UCSD-AML1 (cell line): Measurements from ENCODE around the gene IL2RA.
"Not testable (repeated sequence)": the region's sequence is repeated elsewhere in the genome, so short reads cannot be mapped to it uniquely, and the experiment has no call there.

Experiments used
- DNase-seq: peaks from one replicate; lab custom pipeline; 2025; ENCODE audit not compliant: unreplicated experiment; lab: John Stamatoyannopoulos, UW

The IL2RA gene

DNA sequence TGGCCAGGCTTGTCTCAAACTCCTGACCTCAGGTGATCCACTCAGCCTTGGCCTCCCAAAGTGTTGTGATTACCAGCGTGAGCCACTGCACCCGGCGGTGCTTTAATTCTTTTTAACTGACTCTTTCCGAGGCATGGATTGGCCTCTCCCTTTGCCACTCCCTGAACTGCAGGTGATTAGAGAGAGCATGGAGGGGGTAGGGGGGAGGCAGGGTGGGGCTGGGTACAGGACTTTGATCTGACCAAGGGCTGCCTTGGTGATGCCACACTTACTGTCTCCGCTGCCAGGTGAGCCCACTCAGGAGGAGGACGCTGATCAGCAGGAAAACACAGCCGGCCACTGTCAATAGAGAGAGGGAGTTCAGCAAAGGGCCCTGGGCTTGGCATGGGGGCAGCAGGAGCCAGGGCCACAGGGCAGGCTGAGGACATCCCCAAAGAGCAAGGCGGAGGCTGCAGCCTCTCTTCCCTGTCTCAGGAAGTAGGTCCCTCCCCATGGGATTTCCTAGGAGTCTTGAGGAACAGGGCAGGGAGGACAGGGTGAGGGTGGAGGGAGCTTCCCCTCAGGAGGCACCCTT is 44.3 kb downstream of the IL2RA start:
- no peak for DNase-seq

DNA sequence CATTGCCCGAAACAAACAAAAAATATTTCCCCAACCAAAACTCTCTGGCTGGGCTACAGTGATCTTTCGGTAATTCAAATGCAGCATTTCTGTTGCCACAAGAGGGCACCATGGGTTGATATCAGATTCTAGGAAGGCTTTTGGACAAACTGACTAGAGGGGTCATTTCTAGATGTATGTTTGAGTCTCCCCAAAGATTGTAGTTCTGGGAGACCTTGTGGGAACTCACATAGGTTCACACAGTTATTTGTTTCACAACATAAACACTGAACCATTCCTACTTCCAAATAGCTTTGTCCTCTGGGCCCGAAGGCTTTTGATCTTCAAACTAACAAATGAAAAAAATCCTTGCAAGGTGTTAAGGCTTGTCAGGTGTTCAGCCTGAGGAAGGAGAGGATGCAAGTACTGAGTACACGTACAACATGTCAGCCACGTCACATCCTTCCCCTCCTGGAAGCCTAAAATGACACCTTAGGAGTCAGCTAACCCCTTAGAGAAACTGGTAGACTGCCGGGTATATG is 47.9 kb downstream of the IL2RA start:
- no peak for DNase-seq

DNA sequence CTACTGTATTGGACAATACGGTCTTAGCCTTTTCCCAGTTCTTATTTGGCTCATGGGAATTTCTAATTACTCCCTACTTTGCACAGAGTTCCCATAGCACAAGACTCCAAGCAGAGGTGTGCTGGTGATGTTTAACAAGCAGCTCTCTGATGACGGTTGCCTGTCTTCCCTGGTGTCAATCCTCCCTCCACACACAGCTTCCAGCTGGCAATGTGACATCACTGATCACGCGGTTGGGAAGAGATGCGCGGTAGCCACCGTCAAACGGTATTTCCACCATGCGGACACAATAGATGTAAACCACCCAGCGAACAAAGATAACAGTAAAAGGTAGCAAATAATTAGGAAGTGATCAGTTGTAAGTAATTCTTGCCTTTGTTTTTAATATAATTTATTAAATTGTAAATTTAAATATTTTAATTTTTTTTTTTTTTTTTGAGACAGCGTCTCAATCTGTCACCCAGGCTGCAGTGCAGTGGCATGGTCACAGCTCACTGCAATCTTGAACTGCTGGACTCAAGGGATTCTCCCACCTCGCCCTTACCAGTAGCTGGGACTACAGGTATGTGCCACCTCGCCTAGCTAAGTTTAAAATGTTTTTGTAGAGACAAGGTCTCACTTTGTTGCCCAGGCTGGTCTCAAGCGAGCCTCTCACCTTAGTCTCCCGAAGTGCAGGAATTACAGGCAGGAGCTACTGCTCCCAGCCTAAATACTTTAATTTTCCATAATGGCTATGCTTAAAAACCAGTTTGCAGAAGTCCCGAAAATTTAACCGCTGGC is 48.6 kb downstream of the IL2RA start:
- no peak for DNase-seq

DNA sequence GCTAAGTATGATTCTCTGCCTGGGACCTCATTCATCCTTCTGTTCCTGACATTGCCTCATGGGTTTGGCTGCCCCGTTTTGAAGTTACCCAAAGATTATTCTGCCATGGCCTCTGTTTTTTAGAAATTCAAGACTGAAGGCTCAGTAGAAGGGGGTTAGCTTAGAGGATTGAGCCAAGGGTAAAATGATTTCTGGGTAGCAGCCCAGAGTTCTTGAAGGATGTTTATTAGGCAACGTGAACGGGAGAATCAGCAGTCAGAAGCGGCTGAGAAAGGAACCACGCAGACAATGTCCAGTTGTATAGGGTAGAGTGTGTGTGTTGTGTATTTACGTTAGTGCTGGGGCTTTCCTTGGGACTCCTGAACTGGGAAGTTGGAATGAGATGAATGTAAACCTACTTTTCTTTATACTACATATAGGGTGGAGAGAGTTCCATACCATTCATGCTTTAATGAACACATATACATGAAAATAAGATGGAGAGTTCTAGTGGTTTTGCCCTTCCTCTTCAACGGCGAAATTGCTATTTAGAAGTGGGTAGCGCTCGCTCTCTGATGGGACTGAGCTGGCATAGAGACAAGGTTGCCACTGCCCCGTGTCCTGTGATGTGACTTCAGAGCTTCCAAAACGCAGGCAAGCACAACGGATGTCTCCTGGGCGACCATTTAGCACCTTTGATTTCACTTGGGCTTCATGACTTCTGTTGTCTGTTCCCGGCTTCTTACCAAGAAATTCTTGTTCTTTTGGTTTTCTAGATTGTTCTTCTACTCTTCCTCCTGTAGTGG is 49.9 kb downstream of the IL2RA start:
- DNase-seq, result no peak

DNA sequence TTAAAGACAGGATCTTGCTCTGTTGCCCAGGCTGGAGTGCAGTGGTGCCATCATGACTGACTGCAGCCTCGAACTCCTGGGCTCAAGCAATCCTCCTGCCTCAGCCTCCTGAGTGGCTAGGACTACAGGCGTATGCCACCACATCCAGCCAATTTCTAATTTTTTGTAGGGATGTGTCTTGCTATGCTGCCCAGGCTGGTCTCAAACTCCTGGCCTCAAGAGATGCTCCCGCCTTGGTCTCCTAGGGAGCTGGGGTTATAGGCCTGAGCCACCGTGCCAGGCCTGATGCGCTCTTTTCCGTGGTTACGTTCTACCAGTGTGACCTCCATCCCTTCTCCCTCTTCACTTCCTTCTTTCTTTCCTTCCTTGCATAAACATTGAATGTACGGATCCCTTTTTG is 50.6 kb downstream of the IL2RA start:
- DNase-seq, result no peak

DNA sequence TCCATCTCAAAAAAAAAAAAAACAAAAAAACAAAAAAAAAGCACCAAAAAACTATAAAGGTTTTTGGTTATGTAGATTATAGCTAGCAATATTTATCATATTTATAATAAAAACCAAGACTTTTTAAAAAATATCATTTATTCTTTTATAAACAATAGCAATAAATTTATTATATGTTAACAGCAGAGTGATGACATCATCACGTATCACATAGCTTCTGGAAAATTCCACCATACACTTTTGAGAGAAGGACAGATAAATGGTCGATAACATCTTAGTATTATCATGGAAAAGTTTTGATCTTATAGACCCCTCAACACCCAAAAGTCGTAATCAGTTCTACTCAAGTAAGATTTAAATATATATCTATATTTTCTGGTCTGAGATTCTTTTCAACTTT is 51.6 kb downstream of the IL2RA start:
- DNase-seq, result no peak

DNA sequence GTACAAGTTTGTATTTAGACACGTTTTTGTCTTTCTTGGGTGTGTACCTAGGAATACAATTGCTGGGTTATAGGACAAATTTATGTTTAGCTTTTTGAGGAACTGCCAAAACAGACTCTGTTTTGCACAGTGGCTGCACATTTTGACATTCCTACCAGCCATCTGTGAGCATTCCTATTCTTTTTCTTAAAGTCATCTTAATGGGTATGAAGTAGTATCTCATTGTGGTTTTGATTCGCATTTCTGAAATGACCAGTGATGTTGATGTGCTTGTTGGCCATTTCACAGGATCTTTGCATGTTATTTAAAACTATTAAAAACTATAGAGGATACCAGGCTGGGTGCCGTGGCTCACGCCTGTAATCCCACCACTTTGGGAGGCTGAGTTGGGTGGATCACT is 52.2 kb downstream of the IL2RA start:
- no peak for DNase-seq

DNA sequence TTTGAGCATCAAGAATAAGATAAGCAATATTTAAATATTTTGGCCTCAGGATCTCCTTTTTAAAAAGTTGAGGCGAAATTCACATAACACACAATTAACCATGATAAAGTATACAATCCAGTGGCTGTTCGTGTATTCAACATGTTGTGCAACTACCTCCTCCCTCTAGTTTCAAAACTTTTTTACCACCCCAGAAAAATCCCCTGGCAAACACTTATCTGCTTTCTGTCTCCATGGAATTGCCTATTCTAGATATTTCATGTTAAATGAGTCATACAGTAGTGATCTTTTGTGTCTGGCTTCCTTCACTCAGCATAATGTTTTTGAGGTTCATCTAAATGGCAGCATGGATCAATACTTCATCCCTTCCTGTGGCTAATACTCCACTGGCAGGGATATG is 53.0 kb downstream of the IL2RA start:
- DNase-seq, result no peak

DNA sequence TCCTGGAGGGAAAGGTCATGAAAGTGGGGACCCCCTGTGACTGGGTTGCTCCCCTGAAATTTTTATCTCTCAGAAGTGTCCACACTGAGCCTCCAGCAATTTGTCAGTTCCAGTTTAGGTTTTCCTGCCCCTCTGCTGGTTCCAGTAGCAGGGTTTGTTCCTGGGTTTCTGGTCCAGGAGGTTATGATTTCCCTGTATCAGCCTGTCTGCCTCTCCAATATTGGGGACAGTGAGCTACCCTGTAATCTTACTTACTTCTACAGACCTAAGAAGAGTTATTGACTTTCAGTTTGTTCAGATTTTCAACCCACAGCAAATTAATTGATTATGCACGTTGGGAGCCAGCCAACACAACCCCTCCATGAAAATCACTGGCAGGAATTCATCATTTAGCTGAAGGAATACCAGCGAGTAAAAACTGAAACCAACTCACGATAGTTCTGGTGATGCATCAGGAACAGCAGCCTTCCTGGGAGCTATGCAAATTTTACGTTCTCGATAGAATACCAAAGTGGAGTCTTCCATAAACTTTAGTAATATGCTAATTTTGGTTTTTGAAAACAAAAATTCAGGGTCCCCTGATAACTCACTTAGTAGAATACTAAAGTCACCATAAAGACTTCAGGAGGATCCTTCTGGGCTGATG is 53.5 kb downstream of the IL2RA start:
- DNase-seq, result no peak

DNA sequence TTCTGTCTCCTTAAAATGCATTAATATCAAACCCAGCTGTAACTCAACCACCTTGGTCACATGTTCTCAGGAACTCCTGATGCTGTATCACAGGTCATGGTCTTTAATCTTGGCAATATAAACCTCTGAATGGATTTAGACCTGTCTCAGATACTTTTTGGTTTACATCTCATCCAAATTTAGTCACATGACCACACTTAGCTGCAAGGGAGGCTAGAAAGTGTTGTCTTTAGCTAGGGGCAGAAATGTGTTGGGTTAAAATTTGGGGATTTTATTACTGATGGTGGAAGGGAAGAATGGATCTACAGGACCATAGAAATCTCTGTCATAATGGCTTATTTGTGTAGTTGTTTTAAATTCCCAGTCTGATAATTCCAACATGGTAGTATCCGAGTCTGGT is 55.2 kb downstream of the IL2RA start:
- DNase-seq, result no peak

DNA sequence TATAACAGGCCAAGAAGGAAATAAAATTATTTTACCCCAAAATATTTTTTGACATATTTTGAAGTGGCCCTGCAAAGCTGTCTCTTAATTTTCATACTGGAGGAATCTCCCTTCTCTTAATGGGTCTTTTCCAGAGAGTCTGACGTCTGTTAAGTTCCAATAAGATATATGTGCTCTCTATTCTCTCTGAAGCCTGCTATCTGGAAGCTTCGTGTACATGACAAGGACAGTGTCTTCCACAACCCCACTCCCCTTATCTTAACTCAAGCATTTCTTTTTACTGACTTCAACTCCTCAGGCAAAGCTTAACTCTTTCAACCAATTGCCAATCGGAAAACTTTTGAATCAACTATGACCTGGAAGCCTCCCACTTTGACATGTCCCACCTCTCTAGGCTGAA is 55.6 kb downstream of the IL2RA start:
- DNase-seq, result no peak

DNA sequence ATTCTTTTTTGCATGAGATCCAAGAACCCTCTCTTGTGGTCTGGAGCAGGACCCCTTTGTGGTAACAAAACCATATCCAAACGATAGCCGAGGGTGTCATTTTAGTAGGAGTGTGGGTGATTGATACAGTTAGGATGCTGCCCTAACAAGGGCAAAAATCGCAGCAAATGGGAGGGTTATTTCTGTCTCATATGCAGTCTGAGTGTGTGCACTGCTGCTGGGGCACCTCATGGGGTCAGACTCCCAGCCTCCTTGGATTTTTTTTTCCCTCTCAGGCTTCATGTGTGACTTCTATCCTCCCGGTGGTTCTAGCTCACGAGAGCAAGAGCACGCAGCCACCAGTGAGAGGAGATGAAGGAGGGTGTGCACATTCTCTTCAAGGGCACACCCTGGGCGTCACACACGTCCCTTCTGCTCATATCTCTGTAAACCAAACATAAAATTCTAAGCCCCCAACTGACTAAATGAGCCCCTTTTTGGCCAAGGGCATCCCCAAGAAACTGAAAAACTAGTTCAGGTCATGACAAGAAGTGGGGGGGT is 56.2 kb downstream of the IL2RA start:
- DNase-seq, result no peak

DNA sequence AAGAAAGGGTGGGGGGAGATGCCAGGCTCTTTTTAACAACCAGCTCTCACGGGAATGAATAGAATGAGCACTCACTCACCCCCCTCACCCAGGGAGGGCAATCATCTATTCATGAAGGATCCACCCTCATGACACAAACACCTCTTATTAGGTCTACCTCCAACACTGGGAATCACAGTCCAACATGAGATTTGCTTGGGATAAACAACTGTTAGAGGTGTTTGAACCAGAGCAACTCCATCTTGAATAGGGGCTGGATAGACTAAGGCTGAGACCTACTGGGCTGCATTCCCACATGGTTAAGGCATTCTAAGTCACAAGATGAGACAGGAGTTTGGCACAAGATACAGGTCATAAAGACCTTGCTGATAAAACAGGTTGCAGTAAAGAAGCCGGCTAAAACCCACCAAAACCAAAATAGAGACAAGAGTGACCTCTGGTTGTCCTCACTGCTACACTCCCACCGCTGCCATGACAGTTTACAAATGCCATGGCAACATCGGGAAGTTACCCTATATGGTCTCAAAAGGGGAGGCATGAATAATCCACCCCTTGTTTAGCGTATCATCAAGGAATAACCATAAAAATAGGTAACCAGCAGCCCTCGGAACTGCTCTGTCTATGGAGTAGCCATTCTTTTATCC is 56.9 kb downstream of the IL2RA start:
- DNase-seq, result not testable (repeated sequence)

DNA sequence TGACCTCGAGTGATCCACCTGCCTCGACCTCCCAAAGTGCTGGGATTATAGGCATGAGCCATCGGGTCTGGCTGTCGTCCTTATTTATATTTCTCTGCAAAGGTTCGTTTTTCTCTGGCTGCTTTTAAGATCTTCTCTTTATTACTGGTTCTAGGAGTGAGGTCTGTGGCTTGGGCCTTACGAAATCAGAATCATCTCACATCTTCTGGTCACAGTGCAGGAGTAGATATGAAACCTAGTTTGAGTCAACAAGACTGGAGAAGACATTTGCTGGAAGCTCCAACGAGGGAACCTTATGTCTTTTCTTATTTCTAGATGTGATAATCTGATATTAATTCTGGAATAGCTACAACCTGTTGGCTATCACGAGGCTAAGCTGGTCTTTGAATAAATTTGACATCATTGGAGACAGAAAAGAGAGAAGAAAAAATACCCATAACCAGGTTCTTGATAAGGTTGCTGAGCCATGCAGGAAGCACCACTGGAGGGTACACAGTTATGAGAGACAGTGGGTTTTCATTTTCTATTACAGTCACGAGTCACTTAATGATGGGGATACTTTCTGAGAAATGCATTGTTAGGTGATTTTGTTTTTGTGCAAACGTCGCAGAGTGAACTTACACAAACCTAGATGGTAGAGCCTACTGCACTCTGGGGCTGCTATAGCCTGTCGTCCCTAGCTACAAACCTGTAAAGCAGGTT is 59.2 kb downstream of the IL2RA start:
- DNase-seq, result no peak

DNA sequence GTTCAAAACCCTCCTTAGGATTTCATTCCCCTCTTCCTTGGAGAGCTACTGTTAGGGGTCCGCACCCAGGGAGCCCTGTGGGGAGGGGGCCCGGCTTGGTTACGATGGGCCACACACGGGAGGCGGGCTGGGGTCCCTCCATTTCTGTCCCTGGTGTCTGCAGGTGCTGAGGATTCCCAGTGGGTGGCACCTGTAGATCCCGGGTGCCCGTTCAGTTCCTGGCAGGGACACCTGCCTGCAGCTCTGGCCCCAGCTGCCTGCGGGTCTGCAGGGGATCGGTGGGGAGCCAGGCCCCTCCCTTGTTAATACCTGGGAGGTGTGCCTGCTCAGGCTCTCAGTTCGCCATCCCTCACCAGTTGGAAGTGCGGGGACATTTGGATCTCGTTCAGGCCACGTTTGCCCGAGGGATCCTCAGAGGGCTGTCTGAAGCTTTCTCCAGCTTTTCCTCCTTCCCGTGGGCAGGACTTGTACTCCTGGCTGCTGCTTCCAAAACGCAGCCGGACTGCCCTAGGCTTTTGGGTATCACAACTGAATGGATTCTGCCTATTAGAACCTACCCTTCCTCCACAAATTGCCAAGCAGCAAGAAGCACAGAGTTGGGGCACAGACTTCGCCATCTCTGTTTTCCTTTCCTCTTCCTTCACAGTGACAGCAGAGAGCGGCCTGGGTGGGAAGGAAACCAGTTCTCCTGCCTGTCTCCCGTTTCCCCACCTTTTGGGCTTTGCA is 62.6 kb downstream of the IL2RA start:
- no peak for DNase-seq

DNA sequence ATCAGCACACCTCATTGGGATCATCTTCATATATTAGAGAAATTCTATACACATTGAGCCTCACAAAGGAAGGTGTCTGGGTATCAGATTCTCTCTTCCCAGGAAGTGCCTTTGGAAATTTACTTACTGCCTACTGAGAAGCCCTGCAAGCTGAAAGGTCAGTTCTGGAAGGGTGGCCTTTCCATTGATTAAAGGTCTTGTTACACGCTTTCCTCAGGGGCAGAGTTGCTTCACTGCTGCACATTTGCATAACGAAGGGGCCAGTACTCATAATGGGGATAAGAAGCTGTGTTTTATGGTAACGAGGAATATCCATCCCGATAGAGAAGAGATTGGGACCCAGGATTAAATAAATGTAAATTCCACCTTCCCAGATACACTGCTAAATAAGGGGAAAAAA is 65.5 kb downstream of the IL2RA start:
- no peak for DNase-seq

DNA sequence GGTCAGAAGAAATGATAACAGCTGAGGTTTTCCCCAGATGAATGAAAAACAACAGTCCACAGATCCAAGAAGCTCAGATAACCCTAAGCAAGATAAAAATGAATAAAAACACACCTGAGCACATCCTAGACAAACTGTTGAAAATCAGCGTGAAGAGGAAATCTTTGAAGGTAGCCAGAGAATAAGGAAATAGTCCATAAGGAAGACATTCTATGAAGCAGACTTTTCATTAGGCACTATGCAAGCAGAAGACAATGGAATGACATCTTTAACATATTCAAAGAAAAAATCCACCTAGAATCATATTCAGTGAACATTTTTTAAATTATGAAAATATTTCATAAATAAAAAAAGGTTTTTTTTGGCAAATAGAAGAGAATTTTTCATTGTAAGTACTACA is 69.8 kb downstream of the IL2RA start:
- DNase-seq, result no peak

DNA sequence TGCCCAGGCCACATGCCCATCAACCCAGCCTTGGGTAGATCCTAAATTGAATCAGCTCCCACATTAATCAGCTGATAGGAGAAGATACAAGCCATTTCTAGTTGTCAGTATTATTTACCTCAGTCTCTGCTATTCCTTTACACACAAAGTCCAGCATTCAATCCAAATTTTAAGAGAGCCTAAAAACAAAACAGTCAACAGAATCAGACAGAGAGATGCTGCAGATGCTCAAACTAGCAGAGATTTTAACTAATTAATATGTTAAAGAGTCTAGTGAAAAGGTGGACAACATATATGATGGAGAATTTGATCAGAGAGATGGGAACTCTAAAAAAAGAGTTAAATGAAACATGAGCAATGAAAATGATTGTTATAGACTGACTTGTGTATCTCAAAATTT is 70.5 kb downstream of the IL2RA start:
- no peak for DNase-seq

DNA sequence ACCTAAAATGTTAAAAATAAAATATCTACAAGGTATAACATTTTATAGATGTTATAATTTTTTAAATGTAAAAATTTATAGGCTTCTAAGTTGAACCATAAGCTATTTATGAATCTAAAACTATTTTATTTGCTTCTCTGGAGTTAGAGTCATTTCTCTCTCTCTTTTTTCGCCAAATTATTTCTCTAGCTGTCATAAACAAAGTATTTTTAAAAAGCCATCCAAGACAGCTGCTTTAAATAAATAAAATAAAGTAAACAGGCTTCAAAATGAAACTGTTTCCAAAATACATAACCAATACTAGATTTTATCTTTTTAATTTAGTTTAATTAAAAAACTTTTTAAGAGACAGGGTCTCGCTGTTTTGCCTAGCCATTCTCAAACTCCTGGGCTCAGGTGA is 72.4 kb downstream of the IL2RA start:
- DNase-seq, result no peak
